GM19043 (cell line): ENCODE measurements around the gene IFNL3.
"Not testable (repeated sequence)": the region's sequence is repeated elsewhere in the genome, so short reads cannot be mapped to it uniquely, and the experiment has no call there.

Source experiments
- ATAC-seq: cut with Tn5 transposase; IDR thresholded peaks from one replicate; pipeline ENCODE4 v1.9.1; 2021; ENCODE audit warnings: low read depth; ENCODE audit not compliant: unreplicated experiment

Gene IFNL3

DNA sequence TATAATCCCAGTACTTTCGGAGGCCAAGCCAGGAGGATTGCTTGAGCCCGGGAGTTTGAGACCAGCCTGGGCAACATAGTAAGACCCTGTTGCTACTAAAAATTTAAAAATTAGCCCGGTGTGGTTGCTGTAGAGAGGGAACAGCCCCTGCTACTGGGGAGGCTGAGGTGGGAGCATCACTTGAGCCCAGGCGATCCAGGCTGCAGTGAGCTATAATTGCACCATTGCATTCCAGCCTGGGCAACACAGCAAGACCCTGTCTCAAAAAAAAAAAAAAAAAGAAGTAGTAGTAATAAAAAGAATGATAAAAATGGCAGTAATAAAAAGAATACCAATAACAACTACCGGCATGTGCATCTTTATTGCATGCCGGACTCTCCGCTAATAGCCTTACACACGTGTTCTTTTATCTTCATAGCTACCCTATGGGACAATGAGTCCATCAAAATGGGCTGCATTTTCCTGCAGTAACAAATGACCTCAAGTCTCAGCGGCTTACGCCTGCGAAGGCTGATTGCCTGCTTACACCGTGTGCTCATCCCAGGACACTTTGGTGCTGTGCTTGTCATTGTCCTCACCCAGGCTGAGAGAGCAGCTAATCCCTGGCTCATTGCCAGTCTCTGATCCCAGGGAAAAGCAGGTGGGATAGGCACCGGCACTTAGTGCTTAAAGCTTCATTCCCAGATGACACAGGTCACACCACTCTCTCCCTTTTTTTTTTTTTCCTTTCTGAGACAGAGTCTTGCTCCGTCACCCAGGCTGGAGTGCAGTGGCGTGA lies 26.4 kb downstream of the IFNL3 start:
- ATAC-seq, result no peak

DNA sequence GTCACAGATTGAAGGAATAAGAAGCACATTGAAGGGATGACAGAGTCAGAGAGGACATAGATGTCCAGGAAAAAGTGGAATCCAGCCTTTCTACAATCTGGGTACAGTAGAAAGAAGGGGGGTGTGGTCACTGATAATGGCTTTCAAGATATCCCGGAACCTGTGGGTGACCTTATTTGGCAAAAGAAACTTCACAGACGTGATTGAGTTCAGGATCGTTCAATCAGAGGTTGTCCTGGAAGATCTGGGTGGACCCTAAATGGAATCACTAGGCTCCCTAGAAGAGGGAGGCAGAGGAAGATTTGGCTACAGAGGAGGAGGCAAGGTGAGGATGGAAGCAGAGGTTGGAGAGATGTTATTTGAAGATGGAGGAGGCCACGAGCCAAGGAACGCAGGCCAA lies 27.7 kb downstream of the IFNL3 start:
- ATAC-seq, result no peak

DNA sequence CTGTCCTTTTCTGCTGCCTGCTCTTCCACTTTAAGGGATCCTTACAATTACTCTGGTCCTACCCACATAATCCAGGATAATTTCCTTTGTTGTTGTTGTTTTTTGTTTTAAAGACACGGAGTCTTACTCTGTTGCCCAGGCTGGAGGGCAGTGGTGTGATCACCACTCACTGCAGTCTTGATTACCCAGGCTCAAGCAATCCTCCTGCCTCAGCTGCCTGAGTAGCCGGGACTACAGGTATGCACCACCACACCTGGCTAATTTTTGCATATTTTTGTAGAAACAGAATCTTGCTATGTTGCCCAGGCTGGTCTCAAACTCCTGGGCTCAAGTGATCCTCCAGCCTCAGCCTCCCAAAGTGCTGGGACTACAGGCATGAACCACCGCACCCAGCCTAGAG lies 29.5 kb downstream of the IFNL3 start:
- not testable (repeated sequence) for ATAC-seq

DNA sequence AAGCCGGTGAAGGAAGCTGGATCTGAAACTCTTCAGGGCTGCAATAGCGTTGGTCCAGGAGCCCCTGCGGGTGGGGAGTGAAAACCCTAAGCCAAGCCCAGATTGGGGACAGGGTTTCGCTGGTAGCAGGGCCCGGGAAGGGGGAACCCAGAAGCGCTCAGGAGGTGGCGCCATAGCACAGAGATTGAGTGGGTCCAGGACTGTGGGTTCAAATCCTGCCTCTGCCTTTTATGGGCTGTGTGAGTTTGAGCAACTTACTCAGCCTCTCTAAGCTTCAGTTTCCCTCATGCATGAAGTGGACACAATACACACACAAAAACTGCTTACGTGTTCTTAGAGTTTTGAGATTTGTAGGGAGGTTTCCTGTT lies 32.4 kb downstream of the IFNL3 start:
- no peak for ATAC-seq

DNA sequence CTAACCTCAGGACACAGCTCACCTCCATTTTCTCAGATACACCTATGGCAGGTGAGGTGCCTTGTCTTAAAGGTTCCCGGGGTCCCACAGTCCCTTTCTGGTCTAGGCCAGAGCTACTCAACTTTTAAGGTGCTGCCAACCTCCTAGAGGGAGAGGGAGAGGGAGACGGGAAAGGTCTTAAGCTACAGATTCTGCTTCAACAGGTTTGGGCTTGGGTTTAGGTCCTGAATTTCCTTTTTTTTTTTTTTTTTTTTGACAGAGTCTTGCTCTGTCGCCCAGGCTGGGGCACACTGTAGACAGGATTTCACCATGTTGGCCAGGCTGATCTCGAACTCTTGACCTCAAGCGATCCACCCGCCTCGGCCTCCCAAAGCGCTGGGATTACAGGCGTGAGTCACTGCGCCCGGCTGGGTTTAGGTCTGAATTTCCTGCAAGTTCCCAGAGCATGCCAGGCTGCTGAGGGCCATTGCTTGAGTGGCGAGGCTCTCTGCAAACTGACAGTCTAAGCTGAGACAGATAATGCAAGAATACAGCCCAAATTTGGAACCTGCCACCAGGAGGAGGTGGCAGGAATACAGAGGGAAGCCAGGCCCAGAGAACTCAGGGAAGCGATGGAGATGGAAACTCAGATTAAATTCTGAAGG lies 33.0 kb downstream of the IFNL3 start:
- no peak for ATAC-seq

DNA sequence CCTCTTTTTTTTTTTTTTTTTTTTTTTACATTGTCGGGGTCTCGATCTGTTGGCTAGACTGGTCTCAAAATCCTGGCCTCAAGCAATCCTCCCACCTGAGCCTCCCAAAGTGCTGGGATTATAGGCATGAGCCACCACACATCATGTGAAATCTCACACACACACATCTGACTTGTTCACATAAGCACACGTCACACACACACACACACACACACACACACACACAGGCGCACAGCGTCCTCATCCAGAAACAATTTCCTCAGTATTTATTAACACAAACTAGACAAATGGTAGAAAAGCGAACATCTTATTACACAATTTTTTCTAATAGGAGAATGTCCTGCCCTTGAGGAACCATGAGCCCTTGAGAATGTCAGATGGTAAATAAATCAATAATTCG lies 35.6 kb downstream of the IFNL3 start:
- ATAC-seq, result no peak

DNA sequence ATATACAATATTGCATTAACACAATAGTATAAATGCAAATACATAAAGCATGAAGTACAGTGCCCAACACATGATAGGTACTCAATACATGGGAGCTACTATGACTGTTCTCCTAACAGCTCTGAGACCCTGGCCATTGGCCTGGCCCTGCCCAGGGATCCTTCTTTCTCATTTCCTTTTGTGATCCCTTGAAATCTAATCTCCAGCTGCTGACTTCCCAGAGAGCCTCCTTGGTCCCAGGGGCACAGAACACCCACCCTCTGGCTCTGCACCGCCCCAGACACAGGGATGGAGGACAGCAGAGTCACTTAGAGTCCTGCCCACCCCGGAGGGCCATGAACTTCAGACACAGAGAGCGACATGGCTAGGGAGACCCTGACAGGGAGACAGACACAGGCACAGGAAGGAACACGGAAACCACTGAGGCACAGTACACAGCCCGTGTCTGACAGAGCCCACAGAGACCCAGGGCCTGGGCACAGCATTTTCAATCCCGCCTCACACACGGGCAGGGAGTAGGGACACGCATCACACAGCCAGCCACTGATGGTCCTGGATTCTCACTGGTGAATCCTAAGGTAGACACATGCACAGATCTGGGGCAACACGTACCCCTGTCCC lies 36.5 kb downstream of the IFNL3 start:
- ATAC-seq, result no peak

DNA sequence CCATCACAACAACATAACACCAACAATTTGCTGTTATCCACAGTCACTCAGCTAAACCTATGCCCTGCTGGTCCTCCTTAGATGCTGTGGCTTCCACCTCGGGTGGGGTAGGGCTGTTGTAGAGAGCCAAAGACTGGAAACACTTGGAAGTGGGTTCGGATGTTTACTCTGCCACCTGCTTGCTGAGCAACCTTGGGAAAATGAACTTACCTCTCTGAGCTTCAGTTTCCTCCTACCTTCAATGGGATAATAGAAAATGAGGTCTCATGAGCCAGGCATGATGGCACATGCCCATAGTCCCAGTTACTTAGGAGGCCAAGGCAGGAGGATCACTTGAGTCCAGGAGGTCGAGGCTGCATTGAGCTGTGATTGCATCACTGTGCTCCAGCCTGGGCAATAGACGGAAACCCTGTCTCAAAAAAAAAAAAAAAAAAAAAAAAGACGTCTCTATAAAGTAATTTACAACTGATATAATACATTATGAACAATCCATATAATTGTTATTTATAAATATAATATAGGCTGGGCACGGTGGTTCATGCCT lies 37.4 kb downstream of the IFNL3 start:
- no peak for ATAC-seq

DNA sequence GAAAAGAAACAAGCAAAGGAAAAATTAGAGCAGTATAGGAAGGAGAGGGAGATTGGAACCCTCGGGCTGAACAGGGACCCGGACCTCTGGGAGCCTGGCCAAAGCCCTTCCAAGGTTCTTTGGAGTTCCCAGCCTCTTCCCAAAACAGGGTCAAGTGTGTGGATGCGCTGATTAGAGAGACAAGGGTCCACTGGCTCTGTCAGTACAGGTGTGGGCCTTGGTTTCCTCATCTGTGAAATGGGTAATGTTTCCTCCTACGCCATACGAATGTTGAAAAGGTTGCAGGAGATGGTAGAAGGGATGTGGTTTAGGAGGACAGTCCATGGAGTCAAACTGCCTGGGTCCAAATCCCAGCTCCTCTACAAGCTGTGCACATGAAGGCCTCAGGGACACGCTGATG lies 38.7 kb downstream of the IFNL3 start:
- no peak for ATAC-seq

DNA sequence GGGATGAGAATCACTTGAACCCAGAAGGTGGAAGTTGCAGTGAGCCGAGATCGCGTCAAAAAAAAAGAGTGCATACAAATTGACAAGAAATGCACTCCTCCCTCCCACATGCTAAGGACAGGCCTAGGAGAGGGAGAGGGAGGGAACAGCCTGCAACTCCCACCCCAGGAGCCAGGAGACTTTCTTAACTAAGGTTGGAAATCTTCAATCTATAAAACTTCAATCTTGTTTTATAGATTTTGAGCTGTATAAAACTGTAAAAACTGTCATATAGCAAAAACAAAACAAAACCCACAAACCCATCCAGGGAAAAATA lies 39.4 kb downstream of the IFNL3 start:
- ATAC-seq, result no peak

DNA sequence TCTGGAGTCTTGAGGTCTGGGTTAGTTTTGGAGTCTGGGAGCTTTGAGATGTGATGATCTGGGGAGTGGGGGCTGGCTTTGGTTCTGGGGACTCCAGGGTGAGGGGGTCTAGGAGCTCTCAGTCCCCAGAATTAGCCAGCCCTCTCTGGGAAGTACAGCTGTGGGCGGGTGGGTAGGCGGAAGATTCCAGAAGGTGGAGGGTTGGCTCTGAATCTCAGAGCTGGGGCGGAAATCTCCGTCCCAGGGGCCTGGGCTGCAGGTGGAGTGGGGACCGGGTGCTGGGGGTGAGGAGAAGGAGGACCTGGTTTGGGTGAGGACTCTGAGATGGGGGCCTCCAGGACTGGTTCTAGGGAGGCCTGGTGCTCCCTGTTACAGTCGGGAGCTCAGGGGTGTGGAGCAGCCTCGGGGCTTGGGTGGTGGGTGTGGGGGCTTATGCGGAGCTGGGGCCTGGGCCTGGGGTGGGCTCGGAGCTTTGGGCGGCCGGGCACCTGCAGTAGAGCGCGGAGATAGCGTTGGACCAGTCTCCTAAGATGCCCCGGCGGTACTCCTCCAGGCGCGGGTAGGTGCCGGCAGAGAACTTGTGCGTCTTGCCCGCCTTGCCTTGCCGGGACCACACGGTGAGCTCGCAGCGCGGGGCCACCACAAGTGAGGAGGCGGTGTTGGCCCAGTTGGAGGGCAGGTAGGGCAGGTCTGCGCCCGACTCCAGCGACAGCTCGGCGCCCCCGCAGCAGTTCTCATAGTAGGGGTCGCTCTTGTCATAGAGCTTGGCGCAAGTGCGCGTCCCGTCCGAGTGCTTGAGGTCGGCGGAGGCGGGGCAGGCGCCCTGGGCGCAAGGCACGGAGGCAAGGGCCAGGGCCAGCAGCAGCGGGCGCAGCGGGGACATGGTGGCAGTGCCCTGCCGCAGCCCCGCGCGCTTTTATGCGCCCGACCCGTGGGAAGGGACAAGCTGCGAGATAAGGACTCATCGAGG lies 41.1 kb downstream of the IFNL3 start, which contains the start of gene SYCN:
TSS of gene SYCN (minus strand) at position 892 of the 970 bp plus-strand sequence. CDS start at position 883, 9 bp downstream.
- ATAC-seq, result no peak

DNA sequence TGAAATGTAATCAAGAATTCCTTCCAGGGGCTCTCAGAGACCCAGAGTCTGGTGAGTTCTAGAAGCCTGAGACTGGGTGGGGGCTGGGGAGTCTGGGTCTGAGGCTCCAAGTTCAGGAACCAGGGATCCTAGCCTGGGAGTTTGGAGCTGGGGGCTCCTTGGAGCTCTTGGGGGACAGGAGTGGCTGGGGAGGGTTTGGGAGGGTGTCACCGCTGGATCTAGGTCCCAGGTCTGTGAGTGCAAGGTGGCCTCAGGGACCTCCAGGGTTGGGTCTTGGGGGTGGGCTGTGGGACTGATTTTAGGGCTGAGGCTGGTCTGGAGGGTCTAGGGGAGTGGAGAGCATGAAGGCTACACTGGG lies 41.8 kb downstream of the IFNL3 start:
- ATAC-seq, result no peak

DNA sequence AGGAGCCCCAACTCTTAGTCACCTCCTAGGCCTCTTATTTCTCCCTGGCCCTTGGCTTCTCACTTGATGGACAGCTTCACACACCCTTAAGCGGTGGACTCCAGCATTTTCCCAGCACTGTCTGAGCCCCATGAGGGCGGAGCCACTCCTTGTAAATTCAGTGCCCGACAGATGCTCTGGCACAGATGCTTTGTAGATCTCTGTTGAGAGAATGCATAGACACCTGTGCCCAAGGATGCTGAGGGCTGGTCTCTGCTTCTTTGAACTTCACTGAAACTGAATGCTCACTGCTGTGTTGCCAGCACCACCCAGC lies 44.0 kb downstream of the IFNL3 start:
- no peak for ATAC-seq

DNA sequence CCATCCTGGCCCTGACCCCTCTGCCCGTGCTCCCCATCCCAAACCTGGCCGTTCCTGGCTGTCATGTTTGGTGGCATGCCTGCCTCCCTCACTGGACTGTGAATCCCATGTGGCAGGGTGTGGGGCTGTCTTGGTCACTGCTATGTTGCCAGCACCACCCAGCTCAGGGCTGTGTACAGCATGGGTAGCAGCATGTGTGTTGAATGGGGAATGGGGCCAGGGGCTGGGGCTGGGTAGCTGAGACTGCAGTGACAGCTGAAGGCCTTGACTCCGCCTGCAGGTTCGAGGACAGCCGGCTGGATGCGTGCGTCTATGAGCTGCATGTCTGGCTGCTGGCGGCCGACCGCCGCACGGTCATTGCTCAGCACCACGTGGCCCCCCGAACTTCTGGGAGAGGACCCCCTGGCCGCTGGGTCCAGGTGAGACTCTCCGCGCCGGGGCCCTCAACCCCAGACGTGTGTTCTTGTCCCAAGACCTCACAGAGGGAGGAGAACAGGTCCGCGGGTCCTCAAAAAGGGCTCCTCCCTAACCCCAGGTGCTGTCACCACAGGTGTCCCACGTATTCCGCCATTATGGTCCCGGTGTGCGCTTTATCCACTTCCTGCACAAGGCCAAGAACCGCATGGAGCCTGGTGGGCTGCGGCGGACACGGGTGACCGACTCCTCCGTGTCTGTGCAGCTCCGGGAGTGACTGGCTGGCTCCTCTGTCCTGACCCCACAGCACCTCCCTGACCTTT lies 44.6 kb downstream of the IFNL3 start:
- ATAC-seq, result no peak

DNA sequence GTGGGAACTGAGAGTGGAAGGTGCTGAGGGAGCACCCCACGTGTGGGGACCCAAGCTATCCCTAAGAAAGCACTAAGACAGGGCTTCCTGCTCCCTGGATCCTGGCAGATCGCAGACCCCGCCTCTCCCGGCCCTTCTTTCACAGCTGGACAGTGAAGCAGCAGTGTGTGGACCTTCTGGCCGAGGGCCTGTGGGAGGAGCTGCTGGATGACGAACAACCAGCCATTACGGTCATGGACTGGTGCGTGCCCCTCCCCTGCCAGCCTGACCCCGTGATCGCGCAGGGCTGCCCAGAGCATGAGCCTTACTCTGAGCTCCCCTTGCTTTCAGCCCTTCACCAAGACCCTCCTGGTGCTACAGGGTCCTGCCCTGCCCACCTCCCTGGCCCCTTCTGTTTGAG lies 45.8 kb downstream of the IFNL3 start:
- ATAC-seq, result no peak

DNA sequence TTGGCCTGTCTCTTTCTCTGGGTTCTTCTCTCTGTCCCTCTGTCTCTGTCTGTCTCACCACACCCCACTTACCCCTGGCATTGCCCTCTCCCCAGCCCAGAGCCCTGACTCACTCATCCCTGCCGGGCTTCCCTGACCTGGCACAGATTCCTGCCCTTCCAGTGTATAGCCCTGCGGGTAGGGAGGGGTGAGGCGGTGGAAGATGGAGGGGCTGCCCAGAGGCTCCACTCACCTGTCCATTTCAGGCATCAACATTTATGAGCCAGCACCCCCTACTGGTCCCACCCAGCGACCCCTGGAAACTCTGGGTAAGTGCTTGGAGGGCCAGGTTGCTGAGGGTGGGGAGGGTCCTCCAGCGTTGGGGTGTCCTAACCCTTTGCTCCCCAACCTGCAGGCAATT lies 47.0 kb downstream of the IFNL3 start:
- ATAC-seq, result no peak

DNA sequence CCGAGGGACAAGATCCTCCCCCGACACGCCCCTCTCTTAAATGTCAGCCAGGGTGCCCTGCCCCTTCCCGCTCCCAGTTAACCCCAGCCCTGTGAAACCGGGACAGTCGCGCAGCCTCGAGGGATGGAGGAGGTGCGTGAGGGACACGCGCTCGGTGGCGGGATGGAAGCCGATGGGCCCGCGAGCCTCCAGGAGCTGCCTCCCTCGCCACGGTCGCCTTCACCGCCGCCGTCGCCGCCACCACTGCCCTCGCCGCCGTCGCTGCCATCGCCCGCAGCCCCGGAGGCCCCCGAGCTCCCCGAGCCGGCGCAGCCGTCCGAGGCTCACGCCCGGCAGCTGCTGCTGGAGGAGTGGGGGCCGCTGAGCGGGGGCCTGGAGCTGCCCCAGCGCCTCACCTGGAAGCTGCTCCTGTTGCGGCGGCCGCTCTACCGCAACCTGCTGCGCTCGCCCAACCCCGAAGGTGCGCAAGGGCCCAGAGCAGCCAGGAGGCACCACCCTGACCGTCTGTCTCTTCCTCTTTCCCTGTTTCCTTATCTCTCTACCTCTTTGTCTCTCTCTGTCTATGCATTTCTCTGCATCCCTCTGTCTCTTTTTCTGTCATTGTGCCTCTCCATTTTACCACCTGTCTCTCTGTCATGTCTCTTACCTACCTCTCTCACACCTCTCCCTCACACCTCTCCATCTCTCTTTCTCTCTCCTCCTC lies 47.8 kb downstream of the IFNL3 start, which contains the start of gene NCCRP1:
TSS of gene NCCRP1 (plus strand) at position 105 of the 703 bp plus-strand sequence. CDS start at position 124, 19 bp downstream.
- no peak for ATAC-seq

DNA sequence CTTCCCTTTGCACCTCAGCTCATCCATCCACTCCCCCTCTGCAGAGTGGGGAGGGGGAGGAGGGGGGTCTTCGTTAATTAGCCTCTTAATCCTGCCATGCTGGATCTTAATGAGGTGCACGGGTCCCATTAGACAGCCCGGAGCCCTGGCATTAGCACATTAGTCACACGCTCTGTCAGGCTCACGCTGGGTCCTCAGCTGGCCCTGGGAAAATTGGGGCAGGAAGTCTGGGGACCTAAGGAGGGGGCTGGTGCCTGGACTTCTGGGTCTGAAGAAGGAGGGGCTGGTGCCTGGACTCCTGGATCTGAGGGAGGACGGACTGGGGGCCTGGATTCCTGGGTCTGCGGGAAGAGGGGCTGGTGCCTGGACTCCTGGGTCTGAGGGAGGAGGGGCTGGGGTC lies 48.5 kb downstream of the IFNL3 start:
- ATAC-seq, result no peak

DNA sequence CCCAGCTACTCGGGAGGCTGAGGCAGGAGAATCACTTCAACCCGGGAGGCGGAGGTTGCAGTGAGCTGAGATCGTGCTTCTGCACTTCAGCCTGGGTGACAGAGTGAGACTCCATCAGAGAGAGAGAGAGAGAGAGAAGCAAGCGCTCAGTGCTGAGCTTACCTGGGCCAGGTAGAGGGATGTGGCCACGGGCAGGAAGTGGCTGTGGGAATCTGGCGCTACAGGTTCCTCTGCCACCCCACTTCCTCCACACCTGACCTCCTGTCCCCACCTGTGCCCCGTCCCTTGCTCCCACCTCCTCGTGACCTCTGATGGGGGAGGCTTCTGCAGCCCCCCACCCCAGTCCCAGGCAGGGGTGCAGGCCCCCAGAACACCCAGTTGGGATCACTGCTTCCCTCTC lies 49.1 kb downstream of the IFNL3 start:
- ATAC-seq, result no peak
